Measurements from ENCODE around the gene GMIP.

GRCh38 chr19:19619181-19619848 lies 24.1 kb downstream of the GMIP start:
- no peak for TF ChIP-seq POLR2A (IDR thresholded peaks at IDR 0.05)
- TF ChIP-seq, protein P1, sequence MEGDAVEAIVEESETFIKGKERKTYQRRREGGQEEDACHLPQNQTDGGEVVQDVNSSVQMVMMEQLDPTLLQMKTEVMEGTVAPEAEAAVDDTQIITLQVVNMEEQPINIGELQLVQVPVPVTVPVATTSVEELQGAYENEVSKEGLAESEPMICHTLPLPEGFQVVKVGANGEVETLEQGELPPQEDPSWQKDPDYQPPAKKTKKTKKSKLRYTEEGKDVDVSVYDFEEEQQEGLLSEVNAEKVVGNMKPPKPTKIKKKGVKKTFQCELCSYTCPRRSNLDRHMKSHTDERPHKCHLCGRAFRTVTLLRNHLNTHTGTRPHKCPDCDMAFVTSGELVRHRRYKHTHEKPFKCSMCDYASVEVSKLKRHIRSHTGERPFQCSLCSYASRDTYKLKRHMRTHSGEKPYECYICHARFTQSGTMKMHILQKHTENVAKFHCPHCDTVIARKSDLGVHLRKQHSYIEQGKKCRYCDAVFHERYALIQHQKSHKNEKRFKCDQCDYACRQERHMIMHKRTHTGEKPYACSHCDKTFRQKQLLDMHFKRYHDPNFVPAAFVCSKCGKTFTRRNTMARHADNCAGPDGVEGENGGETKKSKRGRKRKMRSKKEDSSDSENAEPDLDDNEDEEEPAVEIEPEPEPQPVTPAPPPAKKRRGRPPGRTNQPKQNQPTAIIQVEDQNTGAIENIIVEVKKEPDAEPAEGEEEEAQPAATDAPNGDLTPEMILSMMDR (IDR thresholded peaks at IDR 0.05) = no peak
